SIG-M5 treated with dmso at 0.1 percent for 504 hours (cell line): ENCODE data around the gene CLIP2.
A peak's percentile ranks its signal among the peaks of the same experiment; 100 is the strongest.
"Not testable (repeated sequence)": the region's sequence is repeated elsewhere in the genome, so short reads cannot be mapped to it uniquely, and the experiment has no call there.

Experiments used
- DNase-seq: peaks from one replicate; lab custom pipeline; 2025; ENCODE audit not compliant: unreplicated experiment; lab: John Stamatoyannopoulos, UW

Gene CLIP2

DNA sequence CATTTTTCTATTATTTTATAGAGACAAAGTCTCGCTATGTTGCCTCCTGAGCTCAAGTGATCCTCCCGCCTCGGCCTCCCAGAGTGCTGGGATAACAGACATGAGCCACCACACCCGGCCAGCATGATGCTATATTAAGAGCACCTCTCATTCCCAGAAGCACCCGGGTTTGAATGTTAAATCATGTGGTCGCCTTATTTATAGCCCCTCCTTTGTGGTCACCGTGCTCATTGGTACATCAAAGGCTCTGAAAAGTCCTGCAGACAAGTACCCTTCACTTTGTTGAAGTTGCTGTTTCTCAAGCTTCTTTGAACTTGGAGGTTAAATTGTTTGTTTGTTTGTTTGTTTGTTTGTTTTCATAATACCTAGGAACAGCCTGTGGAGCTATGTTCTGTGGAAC, 40.0 kb downstream of the CLIP2 start:
- no peak for DNase-seq

GRCh38 chr7:74332373-74333176, 43.4 kb downstream of the CLIP2 start:
- DNase-seq = no peak

DNA sequence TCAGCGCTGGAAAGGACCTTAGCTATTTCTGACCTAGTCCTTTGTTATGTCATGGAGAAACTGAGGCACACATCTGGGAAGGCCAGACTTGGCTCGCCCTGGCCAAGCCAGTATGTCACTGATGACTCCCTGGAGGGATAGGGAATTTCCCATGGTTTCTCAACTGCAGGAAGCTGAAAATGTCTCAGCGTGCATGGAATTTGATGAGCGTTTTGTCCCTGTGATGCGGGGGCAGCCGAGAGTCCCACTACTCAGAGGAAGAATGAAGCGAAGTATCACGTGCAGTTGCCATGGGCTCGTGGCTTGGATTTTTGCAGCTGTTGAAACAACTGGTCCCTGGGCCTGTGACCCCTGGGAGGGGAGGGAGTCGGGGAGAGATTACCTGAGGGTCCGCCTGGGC, 44.8 kb downstream of the CLIP2 start:
- DNase-seq = no peak

- DNase-seq = no peak
These were observed 48.7 kb downstream of the CLIP2 start for GRCh38 chr7:74337926-74338325.

DNA sequence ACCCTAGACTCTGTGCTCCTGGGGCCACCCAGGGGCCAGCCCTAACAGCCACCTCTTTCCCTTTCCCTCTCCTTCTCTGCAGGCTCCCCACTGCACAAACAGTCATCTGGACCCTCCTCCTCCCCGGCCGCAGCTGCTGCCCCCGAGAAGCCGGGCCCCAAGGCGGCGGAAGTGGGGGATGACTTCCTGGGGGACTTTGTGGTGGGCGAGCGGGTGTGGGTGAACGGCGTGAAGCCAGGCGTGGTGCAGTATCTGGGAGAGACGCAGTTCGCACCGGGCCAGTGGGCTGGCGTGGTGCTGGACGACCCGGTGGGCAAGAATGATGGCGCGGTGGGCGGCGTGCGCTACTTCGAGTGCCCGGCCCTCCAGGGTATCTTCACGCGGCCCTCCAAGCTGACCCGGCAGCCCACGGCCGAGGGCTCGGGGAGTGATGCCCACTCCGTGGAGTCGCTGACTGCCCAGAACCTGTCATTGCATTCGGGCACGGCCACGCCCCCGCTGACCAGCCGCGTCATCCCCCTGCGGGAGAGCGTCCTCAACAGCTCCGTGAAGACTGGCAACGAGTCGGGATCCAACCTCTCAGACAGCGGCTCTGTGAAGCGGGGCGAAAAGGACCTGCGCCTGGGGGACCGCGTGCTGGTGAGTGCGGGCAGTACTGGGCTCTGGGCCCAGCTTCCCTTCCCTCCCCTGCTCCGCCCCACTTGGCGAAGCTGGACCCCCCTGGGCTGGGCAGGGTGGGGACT, 49.3 kb downstream of the CLIP2 start:
- DNase-seq = no peak

GRCh38 chr7:74339648-74340047, 50.4 kb downstream of the CLIP2 start:
- not testable (repeated sequence) for DNase-seq

- peak; percentile 32 for DNase-seq
These were observed 54.3 kb downstream of the CLIP2 start for GRCh38 chr7:74343281-74344131.

DNA sequence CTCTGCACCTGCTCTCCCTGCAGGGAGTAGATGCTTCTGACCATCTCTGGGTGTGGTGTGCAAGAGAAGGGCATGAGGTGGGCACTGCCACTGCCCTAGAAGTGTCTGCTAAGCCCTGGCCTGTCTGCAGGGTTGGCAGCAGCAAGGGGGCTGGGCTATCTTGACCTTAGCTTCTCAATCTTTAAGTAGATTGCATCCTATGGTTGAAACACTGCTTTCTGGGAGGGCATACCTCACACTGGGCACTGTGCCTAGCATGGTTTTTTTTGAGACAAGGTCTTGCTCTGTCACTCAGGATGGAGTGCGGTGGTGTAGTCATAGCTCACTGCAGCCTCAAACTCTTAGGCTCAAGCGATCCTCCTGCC, 54.9 kb downstream of the CLIP2 start:
- DNase-seq = no peak

GRCh38 chr7:74344786-74345185, 55.6 kb downstream of the CLIP2 start:
- no peak for DNase-seq

GRCh38 chr7:74345970-74346369, 56.8 kb downstream of the CLIP2 start:
- DNase-seq = no peak

GRCh38 chr7:74349621-74350020, 60.4 kb downstream of the CLIP2 start:
- no peak for DNase-seq

- no peak for DNase-seq
These were observed 61.5 kb downstream of the CLIP2 start for GRCh38 chr7:74350751-74351150.

DNA sequence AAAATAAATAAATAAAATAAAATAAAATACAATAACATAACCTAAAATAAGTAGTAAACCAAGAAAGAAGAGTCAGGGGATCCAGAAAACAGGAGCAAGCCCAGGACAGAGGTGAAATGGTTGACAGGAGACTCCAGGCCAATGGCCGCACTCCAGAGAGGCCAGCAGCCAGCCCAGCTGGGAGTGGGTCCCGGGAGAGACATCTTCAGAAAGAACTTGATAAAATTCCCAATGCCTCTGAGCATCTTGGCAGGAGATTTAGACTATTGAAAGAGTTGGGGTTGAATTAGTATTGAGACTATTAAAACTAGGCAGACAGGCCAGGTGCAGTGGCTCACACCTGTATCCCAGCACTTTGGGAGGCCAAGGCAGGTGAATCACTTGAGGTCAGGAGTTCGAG, 62.6 kb downstream of the CLIP2 start:
- DNase-seq = no peak

DNA sequence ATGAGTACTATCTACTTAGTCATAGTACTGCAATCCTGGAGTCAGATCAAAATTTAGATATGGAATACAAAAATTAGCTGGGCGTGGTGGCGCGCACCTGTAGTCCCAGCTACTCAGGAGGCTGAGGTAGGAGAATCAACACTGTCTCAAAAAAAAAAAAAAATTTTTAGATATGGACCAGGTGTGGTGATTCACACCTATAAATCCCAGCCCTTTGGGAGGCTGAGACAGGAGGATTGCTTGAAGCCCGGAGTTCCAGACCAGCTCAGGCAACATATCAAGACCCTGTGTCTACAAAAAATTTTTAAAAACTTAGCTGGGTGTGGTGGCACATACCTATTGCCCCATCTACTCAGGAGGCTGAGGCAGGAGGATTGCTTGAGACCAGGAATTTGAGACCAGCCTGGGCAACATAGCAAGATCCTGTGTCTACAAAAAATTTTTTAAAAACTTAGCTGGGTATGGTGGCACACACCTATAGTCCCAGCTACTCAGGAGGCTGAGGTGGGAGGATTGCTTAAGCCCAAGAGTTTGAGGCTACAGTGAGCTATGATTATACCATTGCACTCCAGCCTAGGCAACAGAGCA, 63.4 kb downstream of the CLIP2 start:
- not testable (repeated sequence) for DNase-seq

- DNase-seq = no peak
These were observed 64.8 kb downstream of the CLIP2 start for GRCh38 chr7:74354009-74354408.

- peak; percentile 15 for DNase-seq
These were observed 65.9 kb downstream of the CLIP2 start for GRCh38 chr7:74355091-74355490.

GRCh38 chr7:74356589-74357315, 67.5 kb downstream of the CLIP2 start:
- DNase-seq = no peak

GRCh38 chr7:74360008-74360407, 70.8 kb downstream of the CLIP2 start:
- no peak for DNase-seq

GRCh38 chr7:74362266-74362665, 73.1 kb downstream of the CLIP2 start:
- DNase-seq = no peak

GRCh38 chr7:74364061-74364460, 74.9 kb downstream of the CLIP2 start:
- peak; percentile 6 for DNase-seq
